HG03103 (cell line): ENCODE data around the gene CNDP2.
A peak's percentile ranks its signal among the peaks of the same experiment; 100 is the strongest.

Source experiments
- ATAC-seq: cut with Tn5 transposase; IDR thresholded peaks from one replicate; pipeline ENCODE4 v1.9.1; 2021; ENCODE audit warnings: low read depth; ENCODE audit not compliant: unreplicated experiment

The CNDP2 gene

DNA sequence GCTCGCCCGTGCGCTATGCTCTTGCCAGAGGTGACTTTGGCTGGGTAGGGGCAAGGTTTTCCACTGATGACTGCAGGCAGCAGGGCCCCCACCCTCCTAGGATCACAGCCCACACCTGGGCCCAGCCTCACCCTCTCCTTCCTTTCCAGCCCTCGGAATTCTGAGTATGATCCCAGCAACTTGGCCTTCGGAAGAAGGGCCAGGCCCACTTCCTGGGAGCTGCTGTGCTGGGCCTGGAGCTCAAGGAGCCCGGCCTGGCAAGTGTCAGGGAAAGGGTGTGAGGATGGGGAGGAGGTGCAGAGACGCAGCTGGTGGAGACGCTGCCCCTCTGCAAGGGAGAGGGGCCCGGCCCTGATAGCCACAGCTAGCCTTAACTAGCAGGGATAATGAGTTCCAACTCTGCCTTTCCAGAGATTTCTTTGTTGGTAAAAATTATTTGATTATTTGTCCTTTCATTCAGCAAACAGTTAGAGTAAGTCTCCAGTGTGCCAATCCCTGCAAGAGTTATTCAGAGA, 36.4 kb downstream of the CNDP2 start:
- no peak for ATAC-seq

DNA sequence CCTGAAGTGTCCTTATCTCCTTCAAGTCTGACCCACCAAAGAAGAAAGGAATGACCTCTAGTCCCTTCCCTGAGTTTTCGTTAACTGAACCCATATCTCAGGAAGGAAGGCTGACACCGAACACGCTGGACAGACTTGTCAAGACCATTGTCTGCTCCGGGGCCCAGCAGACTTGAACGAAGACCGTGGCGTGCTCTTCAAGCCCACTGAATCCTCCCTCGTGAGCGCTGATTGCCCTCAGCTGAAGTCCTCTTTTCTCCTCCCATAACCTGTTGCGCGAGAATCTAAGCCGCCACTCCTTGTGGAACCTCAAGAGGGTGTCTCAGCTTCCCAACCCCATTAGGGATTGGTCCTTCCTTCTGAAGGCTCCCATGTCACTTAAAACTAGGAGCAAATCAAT, 37.5 kb downstream of the CNDP2 start:
- no peak for ATAC-seq

DNA sequence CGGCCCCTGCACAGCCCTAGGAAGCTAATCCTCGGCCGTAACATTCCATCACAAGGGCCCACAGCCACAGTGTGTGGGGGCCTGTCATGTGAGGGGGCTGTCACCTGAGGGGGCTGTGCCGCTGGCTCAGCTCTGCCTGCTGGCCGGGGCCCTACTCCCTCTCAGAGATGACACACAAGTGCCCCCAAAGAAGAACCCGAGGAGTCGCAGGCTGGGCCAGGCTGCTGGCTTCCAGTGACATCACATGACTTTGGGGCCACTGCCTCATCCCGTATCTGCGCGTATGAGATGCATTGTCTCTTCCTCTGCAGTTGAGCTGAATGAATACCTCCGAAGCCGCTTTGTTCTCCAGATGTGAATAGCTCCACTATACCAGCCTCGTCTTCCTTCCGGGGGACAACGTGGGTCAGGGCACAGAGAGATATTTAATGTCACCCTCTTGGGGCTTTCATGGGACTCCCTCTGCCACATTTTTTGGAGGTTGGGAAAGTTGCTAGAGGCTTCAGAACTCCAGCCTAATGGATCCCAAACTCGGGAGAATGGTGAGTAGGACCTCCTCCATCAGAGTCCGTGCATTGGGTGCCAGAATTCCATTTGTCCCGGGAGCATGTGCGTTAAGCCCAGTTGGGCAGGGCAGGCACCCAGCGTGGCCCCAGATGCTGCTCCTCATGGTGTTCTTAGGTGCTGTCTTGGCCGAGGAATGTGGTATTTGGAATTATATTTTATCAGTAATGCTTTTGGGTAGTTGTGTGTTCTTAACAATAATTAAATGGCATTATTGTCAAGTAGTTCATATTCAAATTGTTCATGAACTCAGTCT, 38.2 kb downstream of the CNDP2 start, which contains the start of gene CNDP1:
CNDP1 (plus strand) TSS at position 351 of the 820 bp plus-strand sequence; CDS start at position 519, 168 bp downstream.
- ATAC-seq = no peak

DNA sequence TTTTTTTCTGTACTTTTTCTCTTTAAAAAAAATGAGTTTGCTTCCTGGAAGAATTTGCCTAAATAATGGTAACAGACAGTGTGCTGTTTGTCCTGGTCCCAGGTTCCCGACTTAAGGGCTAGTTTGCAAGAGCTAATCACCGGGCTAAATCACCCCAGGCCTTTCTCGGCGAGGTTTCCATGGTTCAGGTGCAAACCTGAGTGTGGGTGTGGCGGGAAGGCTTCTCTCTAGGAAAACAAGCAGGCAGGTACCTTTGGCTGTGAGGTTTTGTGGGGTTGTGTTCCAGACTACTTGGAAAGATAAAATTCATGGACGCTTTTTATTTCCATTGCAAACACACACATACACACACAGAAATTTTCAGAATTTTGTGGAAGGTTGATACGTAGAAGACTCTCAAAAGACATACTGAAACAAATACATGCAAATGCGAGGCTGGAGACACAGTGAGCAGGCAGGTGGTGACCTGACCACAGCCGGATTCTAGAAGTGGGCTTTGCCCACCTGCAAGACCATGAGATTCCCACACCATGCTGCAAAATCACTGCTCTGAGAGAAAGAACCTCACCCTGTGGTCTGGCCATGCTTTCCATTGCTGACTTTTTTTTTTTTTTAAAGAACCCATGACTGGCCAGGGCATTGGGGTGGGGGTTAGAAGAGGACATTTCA, 39.0 kb downstream of the CNDP2 start:
- no peak for ATAC-seq

DNA sequence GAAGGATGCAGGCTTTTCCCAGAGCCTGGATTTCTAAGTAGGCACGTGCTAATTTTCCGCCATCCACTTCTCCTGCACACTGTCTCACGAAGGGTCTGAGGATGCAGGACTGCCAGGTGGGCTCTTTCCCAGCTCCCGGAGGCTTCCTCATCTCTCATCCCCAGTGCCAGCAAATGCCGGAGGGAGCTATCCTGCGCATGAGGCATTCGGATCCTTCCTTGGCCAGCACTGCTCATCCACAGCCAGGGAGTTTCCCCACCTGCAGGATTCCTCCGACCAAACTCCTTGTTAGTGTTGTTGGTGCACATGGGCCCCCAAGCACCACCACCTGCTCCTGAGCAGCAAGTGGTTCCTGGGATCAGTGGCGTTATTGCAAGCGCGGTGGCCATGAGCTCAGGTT, 43.1 kb downstream of the CNDP2 start:
- no peak for ATAC-seq

DNA sequence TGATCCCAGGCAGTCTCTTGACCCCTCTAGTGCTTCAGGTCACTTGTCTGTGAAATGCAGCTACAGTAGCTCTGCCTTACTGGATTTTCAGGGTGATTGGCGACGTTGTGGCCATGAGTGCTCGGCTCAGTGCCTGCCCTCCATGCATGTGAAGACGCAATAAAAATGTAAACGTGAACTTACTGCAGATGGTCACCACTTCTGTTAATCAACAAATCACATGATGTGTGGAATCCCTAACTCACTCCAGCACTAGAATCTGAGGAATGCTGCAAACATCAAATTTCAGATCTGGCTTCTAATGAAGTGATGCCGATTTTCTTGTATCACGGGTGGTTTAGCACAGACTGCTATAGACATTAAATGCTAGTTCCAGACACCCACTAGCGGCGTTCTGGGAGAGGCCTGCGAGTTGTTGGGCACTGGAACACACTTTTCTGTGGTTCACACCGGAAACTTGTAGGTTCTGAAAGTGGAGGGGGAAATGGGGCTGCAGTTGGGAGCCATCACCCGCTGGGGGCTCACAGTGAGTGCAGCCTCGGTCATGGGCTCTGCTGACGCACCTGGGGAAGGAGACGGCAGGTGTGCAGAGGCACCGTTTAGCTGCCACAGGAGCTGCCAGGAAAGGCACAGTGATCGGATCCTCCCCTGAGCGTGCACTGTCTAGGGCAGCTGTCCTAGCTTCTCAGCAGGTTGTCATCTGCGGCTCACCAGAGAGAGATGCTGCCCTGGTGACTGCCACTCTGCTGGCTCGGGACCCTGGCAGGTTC, 44.7 kb downstream of the CNDP2 start:
- no peak for ATAC-seq

DNA sequence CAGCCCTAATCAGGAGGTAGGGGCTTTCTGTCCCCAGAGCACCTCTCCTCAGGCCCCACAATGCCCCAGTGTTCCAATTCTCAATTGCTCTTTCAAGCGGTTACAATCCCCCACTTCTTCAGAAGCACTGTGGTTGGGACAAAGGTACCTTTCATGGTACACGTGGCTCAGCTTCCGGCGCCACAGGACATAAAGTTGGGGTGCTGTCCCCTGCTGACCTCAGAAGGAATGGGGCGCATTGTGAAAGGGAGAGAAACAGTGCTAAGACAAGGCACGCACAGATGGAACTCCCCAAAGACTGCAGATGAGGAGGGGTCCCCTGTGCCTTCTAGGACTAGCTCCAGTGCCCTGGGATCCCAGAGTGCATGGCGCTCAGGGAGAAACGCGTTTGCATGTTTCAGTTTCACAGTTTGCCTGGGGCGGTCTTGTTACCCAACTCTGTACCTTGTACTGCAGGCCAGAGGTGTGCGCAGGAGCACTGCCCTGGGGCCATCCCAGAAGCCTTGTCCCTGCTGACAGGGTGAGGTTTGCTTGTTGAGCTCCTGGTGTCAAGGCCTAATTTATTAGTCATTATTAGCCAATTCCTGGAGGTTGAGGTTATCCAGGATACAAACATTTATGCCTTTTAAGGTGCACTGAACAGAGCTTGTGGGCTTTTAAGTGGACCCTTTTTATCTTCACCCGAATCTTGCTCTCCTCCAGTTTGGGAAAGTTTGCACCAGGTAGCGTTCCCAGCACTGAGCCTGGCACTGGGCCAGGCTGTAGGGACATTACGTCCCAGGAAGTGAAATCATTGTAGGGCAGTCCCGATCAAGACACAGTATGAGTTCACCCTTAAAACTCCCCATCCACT, 45.8 kb downstream of the CNDP2 start:
- ATAC-seq = no peak

DNA sequence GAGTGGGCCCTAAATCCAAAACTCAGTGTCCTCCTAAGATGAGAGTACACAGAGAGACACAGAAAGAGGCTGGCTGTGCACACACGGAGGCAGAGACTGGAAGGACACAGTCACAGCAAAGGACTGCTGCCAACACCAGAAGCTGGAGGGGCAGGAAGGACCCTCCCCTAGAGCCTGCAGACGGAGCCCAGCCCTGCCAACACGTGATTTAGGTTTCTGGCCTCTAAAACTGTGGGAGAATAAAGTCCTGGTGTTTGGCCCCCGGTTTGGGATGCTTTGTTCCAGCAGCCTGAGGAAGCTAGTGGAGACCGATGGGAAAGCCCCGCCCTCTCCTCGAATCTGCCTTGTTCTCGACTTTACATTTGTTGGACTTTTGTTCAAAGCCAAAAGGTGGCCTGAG, 48.7 kb downstream of the CNDP2 start:
- ATAC-seq = no peak

DNA sequence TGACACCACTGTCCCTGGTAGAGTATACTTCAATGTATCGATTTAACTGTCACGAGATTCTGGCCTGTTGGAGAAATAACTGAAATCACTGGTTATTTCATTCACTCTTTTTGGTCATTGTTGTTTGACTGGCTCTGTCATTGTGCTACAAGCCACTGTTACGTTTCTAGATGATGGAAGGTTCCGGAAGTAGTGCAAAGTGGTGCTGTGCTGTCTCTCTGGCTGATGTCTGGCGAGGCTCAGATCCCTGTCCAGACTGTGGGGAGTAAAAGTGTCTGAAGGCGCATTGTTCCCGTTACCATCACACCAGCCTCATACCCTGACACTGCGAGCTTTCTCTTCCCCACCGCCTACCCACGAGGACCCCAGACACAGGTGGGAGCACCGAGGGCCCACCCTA, 49.8 kb downstream of the CNDP2 start:
- ATAC-seq = no peak

DNA sequence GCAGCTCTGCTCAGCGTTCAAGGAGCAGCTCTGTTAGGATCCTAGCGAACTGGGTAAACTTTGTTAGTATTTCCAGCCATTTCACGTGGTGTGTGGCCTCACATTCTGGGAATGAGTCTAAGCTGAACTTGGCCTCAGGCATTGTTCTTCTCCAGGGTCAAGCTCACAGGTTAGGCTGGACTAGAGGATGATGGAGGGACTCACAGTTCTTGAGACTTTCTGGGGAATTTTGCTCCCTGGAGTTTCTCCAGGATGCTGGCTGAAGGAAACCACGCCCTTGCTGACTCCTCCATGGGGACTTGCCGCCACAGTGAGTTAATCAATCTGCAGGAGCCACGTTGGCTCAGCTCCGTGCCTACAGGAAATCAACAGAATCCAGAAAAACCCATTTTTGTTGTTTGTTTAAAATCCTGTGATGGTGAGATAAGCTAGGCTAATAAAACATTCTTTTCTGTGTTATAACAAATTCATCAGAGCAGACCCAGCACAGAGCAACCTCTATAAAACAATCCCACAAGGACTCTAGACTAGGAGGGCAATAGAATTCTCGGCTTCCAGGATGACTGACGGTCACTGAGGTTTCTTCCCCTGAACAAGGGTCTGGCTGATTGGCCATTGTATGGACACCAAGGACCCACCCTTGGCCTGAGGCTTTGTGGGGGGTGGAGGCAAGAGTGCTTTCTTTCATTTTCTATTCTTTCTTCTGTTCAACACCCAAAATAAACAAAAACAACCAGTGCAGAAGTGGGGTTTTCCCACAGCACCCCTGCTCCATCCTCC, 50.8 kb downstream of the CNDP2 start:
- ATAC-seq = no peak

DNA sequence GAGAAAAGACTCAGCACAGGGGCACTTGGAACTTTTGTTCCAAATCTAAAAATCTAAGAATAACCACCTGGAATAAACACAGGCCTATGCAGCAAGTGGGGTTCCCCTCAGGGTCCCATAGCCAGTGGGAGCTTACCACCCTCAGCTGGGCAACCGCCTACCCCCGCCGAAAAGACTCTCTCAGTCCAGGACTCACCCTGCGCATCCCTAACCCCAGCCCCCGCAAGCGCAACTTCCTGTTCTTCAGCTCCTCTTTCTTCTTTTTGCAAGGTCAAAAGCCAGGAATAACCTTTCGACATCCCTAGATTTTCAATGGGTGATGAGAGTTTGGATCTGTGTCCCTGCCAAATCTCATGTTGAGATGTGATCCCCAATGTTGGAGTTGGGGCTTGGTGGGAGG, 51.7 kb downstream of the CNDP2 start:
- no peak for ATAC-seq

DNA sequence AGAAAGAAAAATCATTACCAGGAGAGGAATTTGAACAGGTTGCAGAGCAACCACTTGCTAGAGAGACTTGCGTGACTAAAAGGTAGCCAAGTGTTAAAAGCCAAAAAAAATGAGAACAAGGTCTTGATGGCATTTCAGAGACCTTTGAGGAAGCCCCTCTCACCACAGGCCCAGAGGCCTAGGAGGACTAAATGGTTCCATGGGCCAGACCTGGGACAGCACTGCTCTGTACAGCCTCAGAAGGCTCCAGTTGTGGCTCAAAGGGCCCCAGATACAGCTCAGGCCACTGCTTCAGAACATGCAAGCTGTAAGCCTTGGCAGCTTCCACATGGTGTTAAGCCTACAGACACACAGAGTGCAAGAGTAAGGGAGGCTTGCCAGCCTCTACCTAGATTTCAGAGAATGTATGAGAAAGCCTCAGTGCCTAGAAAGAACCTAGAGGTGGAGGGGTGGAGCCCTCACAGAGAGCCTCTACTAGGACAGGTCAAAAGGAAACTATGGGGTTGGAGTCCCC, 53.5 kb downstream of the CNDP2 start:
- no peak for ATAC-seq

DNA sequence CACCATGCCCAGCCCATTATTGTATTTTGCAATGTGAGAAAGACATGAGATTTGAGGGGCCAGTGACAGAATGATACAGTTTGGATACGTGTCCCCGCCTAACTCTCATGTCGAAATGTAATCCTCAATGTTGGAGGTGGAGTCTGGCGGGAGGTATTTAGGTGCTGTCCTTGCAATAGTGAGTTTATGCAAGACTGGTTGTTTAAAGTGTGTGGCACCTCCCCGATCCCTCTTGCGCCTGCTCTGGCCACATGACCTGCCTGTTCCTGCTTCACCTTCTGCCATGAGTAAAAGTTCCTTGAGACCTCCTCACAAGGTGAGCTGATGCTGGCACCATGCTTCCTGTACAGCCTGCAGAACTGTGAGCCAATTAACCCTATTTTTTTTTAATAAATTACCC, 54.7 kb downstream of the CNDP2 start:
- ATAC-seq = no peak

DNA sequence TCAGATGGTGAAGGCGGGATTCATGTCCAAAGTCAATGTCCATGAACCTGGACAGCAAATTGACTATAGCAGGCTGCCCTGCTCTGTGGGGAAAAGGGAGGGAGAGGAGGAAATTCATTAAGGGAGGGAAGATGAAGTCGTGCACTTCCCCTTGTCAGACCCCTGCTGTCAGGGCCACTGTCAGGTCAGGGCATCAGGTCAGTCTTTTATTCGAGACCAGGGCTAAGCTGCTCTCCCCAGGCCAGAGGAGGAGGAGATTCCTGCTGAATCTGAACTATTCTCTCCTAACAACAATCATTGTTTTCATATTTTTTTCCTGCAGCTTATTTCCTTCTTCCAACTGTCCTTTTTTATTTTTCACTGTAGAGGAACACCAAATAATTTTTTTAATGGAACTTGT, 55.3 kb downstream of the CNDP2 start:
- ATAC-seq = no peak

DNA sequence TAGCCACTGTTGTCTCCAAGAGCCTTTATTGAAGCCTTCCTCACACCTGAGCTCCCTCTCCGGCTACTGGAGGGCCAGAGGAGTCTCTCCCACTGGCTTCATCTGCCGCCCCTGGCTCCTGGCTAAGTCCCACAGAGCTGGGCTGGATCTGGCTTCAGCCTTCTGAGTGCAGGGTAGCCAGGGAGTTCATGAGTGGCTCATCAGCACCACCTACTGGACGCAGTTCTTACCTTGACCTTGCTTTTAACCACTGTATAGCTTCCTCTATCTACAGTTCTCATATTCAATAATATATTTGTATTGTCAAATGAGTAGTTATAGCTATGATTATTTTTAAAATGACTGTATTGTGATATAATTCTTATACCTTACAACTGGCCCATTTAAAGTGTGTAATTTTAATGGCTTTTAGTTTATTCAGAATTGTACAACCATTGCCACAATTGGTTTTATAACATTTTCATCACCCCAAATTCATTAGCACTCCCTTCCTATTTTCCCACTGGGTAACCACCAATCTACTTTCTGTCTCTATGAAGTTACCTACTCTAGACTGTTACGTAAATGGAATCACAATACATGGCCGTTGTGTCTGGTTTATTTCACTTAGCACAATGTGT, 55.9 kb downstream of the CNDP2 start:
- peak; percentile 99 for ATAC-seq

DNA sequence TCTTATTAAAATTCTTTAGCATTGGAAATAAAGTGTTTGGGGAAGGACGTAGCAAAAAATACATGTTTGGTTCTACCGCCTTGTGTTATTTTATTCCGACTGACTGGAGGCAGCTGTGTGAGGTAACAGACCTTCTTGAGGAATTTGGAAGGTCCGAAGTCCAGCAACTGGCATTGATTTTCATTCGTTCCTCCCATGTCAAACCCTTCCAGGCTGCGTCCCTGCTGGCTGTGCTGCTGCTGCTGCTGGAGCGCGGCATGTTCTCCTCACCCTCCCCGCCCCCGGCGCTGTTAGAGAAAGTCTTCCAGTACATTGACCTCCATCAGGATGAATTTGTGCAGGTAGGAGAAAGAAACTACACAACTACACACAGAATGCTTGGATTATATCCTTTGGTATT, 60.0 kb downstream of the CNDP2 start:
- ATAC-seq = no peak

DNA sequence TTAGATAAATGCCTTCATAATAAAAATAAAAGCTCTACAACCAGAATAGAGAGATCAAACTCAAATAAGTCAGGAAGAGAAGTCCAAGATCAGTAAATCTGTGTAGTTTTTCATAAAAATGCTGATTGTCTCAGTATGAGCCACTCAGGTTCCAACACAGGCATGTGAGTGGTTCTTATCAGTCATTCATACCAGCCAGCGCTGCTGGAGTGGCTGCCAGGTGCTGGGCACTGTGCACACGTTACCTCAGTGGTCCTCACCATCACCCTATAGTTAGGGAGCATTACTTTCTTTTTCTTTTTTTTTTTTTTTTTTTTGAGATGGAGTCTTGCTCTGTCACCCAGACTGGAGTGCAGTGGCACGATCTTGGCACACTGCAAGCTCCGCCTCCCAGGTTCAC, 61.9 kb downstream of the CNDP2 start:
- ATAC-seq = no peak

DNA sequence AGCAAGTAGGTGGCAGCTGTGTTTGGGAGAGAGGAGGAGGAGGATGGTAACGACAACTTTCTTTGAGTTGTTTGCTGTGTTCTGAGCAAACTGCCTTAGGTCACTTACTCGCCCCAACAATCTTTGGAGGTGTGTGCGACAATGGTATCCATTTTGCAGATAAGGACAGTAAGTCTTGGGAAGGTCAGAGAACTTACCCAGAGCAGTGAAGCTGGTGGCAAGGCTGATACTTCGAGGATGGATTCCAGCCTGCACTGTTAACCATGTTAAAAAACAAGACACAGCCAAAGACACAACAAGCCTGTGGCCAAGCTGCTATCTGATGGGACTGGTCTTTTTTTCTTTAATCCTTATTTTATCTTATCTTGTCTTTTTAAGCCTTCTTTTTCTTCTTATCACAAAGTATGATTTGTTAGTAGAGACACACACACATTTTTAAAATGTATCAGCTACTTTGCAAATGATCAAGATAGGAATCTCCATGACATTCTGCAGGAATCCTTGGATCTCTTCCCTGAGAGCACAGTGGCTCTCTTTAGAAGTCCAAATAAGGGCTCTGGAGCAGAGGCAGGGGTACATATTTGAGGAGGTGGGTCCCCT, 66.1 kb downstream of the CNDP2 start:
- no peak for ATAC-seq
